ENCODE data around the gene SNX8.

The SNX8 gene

GRCh38 chr7:2331707-2332106, 17.5 kb upstream of the SNX8 start:
- Histone ChIP-seq H3K79me2 (ENCODE audit: insufficient read depth, low read depth) (no peaks in the 10 kb centered on the region), H3K4me2 (no peak overlapping the region), H3K27me3 (ENCODE audit: insufficient read depth, low read depth) (no peaks in the 10 kb centered on the region), H3K27ac (no peak overlapping the region), H3K36me3 (ENCODE audit: insufficient read depth) (no peaks in the 10 kb centered on the region), H4K20me1 (ENCODE audit: insufficient read depth) (no peaks in the 10 kb centered on the region), H3K9ac (no peak overlapping the region), H3K4me1 (ENCODE audit: low read depth, poor library complexity, severe bottlenecking) (no peaks in the 10 kb centered on the region), H3K4me3 (IDR thresholded peaks at IDR 0.05; ENCODE audit: insufficient read depth, low read depth, low read length) (no peak overlapping the region), H2AFZ (ENCODE audit: low read depth) (no peak overlapping the region)
- no peak for TF ChIP-seq CTCF (conservative IDR thresholded peaks at IDR 0.05; ENCODE audit: low read depth, low read length)

GRCh38 chr7:2330493-2330892, 16.3 kb upstream of the SNX8 start:
- Histone ChIP-seq H4K20me1 (ENCODE audit: insufficient read depth) (no peaks in the 10 kb centered on the region), H3K9ac (no peak overlapping the region)
- TF ChIP-seq CTCF (conservative IDR thresholded peaks at IDR 0.05; ENCODE audit: low read depth, low read length) = no peak

GRCh38 chr7:2326951-2327350, 12.7 kb upstream of the SNX8 start:
- TF ChIP-seq CTCF (conservative IDR thresholded peaks at IDR 0.05; ENCODE audit: low read depth, low read length) = no peak
- no peak overlapping the region for H3K4me2 ChIP-seq

More at GRCh38 chr7:2330493-2330892, 16.3 kb upstream of the SNX8 start:
- Histone ChIP-seq H3K4me2 (no peak overlapping the region), H3K36me3 (ENCODE audit: insufficient read depth) (no peaks in the 10 kb centered on the region), H3K4me3 (IDR thresholded peaks at IDR 0.05; ENCODE audit: insufficient read depth, low read depth, low read length) (no peak overlapping the region), H3K4me1 (ENCODE audit: low read depth, poor library complexity, severe bottlenecking) (no peaks in the 10 kb centered on the region), H3K27ac (no peak overlapping the region), H3K27me3 (ENCODE audit: insufficient read depth, low read depth) (no peaks in the 10 kb centered on the region), H3K79me2 (ENCODE audit: insufficient read depth, low read depth) (no peaks in the 10 kb centered on the region), H2AFZ (ENCODE audit: low read depth) (no peak overlapping the region)

GRCh38 chr7:2325162-2325561, 10.9 kb upstream of the SNX8 start:
- Histone ChIP-seq H3K27me3 (ENCODE audit: insufficient read depth, low read depth) (no peaks in the 10 kb centered on the region), H3K79me2 (ENCODE audit: insufficient read depth, low read depth) (no peaks in the 10 kb centered on the region), H3K27ac (no peak overlapping the region), H3K4me2 (no peak overlapping the region), H3K4me1 (ENCODE audit: low read depth, poor library complexity, severe bottlenecking) (no peaks in the 10 kb centered on the region), H3K9ac (no peak overlapping the region), H4K20me1 (ENCODE audit: insufficient read depth) (no peaks in the 10 kb centered on the region), H3K4me3 (IDR thresholded peaks at IDR 0.05; ENCODE audit: insufficient read depth, low read depth, low read length) (no peak overlapping the region), H2AFZ (ENCODE audit: low read depth) (no peak overlapping the region), H3K36me3 (ENCODE audit: insufficient read depth) (no peaks in the 10 kb centered on the region)
- no peak for TF ChIP-seq CTCF (conservative IDR thresholded peaks at IDR 0.05; ENCODE audit: low read depth, low read length)

More at GRCh38 chr7:2326951-2327350, 12.7 kb upstream of the SNX8 start:
- no peaks in the 10 kb centered on the region for H3K79me2 ChIP-seq (ENCODE audit: insufficient read depth, low read depth)
- H2AFZ ChIP-seq (ENCODE audit: low read depth) = no peak overlapping the region
- no peaks in the 10 kb centered on the region for H3K4me1 ChIP-seq (ENCODE audit: low read depth, poor library complexity, severe bottlenecking)
- H3K36me3 ChIP-seq (ENCODE audit: insufficient read depth) = no peaks in the 10 kb centered on the region
- no peak overlapping the region for H3K4me3 ChIP-seq (IDR thresholded peaks at IDR 0.05; ENCODE audit: insufficient read depth, low read depth, low read length)
- no peaks in the 10 kb centered on the region for H4K20me1 ChIP-seq (ENCODE audit: insufficient read depth)
- H3K9ac ChIP-seq = no peak overlapping the region
- H3K27ac ChIP-seq = no peak overlapping the region
- H3K27me3 ChIP-seq (ENCODE audit: insufficient read depth, low read depth) = no peaks in the 10 kb centered on the region

Data from KMS-11 (cell line).